ENCODE results near the gene LAPTM4A.

GRCh38 chr2:20034821-20035220 is 16.6 kb downstream of the LAPTM4A start:
- TF ChIP-seq, protein P1, sequence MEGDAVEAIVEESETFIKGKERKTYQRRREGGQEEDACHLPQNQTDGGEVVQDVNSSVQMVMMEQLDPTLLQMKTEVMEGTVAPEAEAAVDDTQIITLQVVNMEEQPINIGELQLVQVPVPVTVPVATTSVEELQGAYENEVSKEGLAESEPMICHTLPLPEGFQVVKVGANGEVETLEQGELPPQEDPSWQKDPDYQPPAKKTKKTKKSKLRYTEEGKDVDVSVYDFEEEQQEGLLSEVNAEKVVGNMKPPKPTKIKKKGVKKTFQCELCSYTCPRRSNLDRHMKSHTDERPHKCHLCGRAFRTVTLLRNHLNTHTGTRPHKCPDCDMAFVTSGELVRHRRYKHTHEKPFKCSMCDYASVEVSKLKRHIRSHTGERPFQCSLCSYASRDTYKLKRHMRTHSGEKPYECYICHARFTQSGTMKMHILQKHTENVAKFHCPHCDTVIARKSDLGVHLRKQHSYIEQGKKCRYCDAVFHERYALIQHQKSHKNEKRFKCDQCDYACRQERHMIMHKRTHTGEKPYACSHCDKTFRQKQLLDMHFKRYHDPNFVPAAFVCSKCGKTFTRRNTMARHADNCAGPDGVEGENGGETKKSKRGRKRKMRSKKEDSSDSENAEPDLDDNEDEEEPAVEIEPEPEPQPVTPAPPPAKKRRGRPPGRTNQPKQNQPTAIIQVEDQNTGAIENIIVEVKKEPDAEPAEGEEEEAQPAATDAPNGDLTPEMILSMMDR (IDR thresholded peaks at IDR 0.05) = no peak
- no peak for TF ChIP-seq POLR2A (IDR thresholded peaks at IDR 0.05)
